SK-MEL-5 (cell line): ENCODE measurements around the gene DDX55. TPM values are rescaled to one million over a fixed set of nuclear protein-coding genes. Genes with fewer than 3 reads are reported as not detected.
"Not testable (repeated sequence)": the region's sequence is repeated elsewhere in the genome, so short reads cannot be mapped to it uniquely, and the experiment has no call there.

Experiments used
- DNase-seq: peaks from one replicate; pipeline ENCODE4 v3.0.0-alpha.2; 2016; ENCODE audit warnings: low read depth, low spot score
- in situ Hi-C: cut with HindIII; loops from 2 replicates; pipeline ENCODE4 v1.10.0; 2016; ENCODE audit warnings: low sequenced_read_pairs, high pct_unique_total_duplicates, low pct_unique_long_range_greater_than_20kb
- total RNA-seq: library from RNA; depleted of rRNA; stranded (reverse); fragments of >200 nt; shearing (Covaris generic); gene quantifications from 2 replicates; pipeline ENCODE4 v1.2.3, GENCODE V29; 2014

The DDX55 gene
- total RNA-seq, 1 experiment from 2014 or later = 45.3 TPM

DNA sequence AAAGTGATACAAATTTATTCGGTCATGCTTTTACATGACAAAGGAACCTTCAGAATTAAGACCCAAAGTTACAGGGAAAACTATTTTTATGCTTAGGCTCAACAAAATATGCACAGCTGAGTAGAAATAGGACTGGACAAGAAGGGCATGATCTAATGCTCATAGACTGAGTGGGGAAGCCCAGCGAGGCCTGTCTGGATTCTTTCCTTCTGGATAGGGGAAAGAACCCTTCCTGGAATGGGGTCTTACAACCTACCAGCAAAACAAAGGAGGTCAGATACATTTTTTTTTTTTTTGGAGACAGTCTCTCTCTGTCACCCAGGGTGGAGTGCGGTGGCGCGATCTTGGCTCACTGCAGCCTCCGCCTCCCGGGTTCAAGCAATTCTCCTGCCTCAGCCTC is 2.2 kb upstream of the DDX55 start:
- no peak for DNase-seq
- in situ Hi-C loops = no loop called here

DNA sequence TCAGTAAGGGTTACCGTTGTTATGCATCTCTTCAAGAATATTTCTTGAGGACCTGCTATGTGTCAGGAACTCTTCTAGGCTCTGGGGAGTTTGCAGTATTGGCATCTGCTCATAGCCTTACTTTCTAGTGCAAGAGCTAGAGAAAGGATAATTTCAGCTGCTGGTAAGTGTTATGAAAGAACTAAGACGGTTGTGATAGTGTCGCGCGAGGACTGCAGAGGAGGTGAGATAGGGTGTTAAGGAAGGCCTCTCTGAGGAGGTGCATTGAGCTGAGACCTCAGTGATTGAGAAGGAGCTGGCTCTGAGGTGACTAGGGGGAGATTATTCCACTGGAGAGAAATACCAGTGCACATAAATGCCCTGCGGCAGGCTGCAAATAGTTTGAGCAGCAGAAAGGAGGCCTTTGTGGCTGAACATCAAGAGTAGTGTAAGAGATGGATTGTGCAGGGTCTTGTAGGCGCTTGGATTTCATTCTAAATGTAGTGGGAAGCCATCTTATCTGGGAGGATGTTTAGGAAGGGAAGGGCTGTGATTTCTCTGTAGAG is 824 bp downstream of the DDX55 start:
- in situ Hi-C loops = no loop called here
- DNase-seq = peak; percentile 67

DNA sequence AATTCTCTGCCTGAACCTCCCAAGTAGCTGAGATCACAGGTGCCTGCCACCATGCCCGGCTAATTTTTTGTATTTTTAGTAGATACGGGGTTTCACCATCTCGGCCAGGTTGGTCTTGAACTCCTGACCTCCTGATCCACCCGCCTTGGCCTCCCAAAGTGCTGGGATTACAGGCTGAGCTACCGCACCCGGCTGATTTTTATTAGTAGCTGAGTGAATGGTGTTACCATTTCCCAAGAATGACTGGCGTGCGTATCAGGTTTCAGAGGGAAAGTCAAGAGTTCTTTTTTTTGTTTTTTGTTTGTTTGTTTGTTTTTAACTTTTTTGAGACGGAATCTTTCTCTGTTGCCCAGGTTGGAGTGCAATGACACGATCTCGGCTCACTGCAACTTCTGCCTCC is 1.6 kb downstream of the DDX55 start:
- DNase-seq, in situ Hi-C loops: not testable (repeated sequence)

DNA sequence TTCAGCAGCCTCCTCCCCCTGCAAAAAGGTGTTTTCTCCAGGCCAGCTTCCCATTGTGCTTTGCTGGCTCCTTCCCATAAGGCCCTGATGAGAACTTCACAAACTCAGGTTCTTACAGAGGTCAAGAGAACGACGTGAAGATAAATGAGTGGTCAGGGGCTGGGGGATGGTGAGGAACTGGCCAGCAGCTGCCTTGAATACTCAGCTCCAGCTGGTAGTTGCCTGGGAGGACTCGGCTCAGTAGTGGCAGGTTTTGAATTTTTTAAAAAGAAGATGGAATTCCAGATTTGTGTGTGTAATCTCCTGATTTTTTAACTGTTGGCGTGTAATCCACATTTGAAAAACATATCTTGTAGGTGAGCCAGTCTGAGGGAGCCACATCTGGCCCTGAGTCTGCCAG is 5.9 kb downstream of the DDX55 start:
- in situ Hi-C loops = no loop called here
- DNase-seq = no peak

DNA sequence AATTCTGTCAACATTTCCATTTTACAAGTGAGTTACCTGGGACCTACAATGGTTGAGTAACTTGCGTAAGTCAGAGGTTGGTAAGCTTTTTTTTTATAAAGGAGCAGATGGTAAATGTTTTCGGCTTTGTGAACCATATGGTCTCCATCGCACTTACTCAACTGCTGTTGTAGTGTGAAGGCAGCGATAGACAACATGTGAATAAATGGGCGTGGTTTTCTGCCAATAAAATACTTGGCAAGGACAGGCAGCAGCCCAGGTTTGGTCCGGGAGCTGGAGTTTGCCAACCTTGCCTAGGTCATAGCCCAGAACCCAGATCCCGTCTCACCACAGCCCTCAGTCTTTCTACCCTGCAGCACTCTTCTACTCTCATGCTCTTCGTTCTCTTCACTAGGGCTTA is 6.3 kb downstream of the DDX55 start:
- no peak for DNase-seq
- in situ Hi-C loops = no loop called here

DNA sequence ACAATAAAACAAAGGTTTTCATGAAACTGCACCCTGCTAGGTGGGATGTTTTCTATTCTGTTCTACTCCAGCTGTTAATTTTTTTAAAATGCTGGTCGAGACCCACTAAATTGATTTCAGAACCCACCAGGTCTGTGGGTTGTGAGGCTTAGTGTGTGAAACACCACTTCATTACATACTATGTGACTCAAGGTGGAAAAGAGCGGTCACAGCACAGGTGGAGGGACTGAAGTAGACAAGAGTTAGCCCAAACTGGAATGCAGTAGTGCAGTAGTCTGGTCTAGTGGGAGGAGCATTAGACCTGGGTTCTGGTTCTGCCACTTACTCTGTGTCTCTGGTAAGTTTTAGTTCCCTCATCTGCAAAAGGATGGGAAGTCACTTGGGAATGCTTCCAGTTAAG is 12.2 kb downstream of the DDX55 start:
- in situ Hi-C loops = no loop called here
- DNase-seq = no peak

DNA sequence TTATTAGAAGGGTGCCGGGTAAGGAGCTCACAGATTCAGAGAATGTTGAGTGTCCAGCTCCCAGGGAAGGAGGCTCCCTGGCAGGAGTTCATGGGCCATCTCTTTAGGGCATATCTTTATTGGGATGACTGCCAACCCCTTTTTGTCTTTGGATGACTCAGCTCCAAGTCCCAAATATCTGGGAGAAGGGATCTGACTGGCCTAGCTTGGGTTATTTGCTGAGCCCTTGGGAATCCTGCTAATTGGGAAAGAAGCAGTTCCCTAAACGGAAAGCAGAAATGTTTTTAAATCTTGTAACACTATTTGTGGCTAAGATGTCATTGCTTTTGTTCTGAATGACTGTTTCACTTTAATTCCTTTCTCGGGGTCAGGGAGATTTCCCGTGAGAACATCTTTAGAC is 12.6 kb downstream of the DDX55 start:
- in situ Hi-C loops = no loop called here
- no peak for DNase-seq

DNA sequence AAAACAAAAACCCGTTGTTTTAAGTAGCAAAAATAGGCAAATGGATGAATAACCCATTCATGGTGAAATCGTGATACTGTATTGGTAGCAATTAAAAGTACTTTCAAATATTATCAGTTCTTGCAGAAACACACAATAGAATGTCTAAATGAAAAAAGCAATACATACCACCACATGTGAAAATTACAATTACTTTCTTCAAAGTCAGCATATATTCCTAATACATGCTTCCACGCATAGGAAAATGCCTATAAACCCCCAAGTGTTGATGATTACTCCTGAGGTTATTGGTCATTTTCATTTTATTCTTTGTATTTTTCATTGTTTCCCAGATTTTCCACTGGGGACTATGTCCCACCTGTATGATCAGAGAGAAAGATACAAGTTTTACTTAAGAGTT is 15.2 kb downstream of the DDX55 start:
- DNase-seq = no peak
- in situ Hi-C loops = no loop called here

DNA sequence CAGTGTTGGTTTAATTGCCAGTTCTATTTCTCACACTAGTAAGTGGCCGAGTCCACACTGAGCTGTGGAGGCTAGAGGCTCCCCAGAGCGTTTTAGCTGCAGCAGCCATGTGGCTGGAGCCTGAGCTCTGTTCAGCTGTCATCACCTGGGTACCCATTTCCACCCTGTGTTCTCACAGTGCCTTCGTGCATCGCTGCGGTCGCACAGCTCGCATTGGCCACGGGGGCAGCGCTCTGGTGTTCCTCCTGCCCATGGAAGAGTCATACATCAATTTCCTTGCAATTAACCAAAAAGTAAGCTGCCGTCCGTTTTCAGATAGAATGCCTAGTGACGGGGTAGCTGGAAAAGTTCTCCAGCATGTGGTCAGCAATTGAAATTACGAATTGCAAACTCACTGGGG is 15.7 kb downstream of the DDX55 start:
- DNase-seq = no peak
- in situ Hi-C loops = no loop called here

DNA sequence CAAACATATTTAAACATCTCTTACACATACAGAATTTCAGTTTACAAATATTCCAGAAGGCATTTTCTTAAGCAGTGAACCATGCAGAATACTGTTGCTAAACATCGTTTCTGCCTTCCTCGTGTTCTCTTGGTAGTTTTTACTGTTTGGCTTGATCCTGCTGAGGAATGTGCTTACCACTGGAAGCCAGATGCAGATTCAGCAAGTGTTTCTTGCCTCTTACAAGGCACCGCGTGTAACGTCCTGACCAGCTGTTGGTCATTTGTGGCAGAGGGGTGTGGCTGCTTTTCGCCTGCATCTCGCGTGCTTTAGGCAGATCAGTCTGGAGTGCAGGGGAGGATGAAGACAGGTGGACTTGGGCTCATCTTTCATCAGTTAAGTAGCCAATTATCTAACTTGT is 19.2 kb downstream of the DDX55 start:
- in situ Hi-C loops = no loop called here
- DNase-seq = no peak

DNA sequence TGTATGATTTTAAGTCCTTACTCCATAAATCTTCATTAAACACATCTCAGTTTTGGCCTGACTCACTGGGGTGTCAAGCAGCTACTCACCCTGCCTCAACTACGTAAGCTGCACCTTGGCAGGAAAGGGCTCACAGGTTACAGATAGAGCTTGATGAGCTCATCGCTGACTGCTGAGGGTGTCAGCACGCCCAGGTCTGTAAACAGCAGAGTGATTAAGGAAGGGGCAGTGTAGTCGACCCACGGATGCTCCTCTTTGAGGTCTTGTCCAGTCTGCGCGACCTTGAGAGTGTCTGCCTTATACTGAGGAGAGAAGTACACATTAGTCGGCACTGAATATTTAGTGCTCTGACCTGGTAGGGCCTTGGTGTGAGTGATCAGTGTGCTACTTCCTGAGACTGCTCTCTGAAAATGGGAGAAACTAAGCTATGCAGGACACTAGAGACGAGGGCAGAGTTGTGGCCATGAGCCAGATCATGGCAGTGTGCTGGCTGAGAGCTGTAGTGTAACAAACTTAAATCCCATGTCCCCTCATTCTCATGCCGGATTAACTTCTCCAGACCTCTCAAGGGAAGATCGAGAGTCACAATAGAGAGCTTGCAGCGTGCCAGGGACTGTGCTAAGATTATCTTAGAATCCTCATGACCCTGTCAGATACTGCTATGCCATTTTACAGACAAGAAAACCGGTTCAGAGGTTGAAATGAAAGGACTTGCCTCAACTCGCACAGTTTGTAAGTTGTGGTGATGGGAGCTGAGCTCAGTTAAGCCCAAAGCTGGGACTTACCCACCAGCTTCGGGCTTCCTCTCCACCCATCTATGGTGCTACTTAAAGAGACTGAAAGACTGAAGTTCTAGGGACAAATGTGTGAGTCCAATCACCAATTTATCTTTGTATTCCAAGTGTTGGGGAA is 20.0 kb downstream of the DDX55 start:
- in situ Hi-C loops = no loop called here

DNA sequence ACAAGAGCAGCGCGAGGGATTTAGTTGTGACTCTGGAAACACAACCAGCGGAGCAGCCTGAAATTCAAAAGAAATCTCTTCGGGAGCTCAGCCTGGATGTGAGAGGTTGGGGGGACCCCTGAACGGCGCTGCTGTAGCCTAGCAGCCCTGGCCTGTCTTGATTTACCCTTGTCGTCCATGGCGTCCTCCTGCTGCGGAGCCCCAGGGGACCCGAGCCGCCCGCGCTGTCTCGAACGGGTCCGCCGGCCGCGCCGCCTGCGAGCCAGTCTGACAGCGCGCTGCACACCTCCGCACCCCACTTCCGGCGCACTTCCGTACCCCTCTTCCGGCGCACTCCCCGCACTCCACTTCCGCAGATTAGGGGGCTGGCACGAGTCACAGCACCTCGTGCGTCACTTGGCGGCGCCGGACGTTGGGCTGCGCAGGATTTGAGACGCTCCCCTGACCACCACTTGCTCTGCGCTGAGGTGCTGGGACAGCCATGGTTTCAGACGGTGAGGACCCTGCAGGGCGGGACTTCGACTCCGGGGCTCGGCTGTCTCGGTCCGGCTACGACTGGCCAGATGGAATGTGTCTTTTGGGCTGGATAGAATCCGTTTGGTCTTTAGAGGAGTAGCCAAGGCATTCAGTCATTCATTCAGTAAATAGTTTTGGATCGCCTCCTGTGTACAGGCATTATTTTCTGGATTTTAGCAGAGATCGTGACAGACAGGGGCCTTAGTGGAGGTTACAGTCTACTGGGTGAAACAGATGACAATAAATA is 31.7 kb downstream of the DDX55 start, which contains the start of the genes EIF2B1 and GTF2H3:
TSS of gene EIF2B1 (minus strand) at position 308 of the 763 bp plus-strand sequence. CDS start at position 179, 129 bp downstream.
TSS of gene GTF2H3 (plus strand) at position 451 of the 763 bp plus-strand sequence. CDS start at position 482, 31 bp downstream.
- in situ Hi-C loops = no loop called here
- peak; percentile 98 for DNase-seq

More for the DNA sequence above, 20.0 kb downstream of the DDX55 start:
- DNase-seq = no peak

DNA sequence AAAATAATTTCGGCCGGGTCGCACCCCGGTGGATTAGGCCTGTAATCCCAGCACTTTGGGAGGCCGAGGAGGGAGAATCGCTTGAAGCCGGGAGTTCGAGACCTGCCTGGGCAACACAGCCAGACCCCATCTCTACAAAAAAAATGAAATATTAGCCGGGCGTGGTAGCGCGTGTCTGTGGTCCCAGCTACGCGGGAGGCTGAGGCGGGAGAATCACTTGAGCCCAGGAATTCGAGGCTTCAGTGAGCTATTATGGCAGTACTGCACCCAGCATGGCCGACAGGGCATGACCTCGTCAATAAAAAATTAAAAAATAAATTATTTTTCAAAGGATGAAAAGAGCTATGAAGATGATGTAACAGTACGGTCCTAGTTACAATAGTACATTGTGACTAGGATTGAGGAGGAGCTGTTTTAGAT is 32.3 kb downstream of the DDX55 start:
- in situ Hi-C loops = no loop called here
- DNase-seq = no peak

DNA sequence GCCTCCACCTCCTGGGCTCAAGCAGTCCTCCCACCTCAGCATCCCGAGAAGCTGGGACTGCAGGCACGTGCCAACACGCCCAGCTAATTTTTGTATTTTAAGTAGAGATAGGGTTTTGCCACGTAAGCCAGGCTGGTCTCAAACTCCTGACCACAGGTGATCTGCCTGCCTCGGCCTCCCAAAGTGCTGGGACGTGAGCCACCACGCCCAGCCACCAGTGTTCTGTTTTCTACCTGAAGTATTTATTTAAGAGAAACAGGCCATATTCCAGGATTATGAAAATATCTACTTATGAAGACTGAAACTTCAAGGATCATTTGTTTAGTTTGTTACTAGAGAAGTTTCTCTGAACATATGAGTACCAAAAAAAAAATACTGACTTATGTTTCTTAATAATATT is 42.0 kb downstream of the DDX55 start:
- no peak for DNase-seq
- in situ Hi-C loops = no loop called here

DNA sequence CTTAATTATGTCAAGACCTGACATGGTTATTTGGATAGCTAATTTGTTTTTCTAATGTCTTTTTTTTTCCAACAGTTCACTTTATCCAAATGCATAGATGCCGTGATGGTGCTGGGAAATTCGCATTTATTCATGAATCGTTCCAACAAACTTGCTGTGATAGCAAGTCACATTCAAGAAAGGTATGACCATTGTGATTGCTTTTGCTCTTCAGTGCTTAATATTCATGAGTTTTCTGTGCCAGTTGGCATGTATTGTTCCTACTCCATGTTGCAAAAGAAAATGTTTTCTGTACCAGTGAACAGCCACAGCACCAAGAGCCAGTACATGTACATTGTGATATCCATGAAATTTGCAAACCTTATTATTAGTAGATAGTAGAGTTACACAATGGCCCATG is 43.5 kb downstream of the DDX55 start:
- no peak for DNase-seq
- in situ Hi-C loops = no loop called here

DNA sequence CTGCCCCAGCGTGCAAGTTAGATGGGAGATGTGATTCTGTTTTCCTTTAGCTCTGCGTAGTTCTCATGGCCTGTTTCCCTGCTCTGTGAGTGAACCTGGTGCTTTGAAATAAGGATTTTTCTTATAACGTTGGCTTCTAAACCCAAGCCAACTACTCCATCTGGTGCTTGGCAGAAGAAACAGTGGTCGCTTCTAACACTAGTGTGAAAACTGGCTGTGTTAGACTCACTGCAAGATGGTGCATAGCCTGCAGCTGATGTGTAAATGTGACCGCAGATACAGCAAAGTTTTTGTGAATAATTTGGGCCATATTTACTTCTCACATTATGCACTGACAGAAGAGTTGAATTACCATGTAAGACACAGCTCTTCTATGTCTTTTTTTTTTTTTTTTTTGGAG is 44.0 kb downstream of the DDX55 start:
- in situ Hi-C loops = no loop called here
- DNase-seq = no peak

DNA sequence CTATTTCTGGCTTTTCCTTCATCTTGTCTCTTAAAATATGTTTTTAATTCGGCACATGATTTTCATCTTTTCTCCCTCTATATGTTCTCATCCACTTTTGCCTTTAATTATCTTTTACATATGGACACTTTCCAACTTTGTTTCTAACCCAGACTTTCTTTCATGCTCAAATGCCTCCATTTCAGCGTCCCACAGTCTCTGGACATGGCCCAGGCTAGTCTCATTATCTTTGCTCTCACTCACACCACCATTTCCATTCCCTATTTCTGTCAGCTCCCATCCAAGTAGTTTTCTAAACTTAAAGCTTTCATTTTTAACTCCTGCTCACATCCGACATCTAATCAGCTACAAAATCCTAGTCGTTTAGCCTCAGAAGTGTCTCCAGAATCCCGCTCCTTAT is 46.5 kb downstream of the DDX55 start:
- DNase-seq = no peak
- in situ Hi-C loops = no loop called here

DNA sequence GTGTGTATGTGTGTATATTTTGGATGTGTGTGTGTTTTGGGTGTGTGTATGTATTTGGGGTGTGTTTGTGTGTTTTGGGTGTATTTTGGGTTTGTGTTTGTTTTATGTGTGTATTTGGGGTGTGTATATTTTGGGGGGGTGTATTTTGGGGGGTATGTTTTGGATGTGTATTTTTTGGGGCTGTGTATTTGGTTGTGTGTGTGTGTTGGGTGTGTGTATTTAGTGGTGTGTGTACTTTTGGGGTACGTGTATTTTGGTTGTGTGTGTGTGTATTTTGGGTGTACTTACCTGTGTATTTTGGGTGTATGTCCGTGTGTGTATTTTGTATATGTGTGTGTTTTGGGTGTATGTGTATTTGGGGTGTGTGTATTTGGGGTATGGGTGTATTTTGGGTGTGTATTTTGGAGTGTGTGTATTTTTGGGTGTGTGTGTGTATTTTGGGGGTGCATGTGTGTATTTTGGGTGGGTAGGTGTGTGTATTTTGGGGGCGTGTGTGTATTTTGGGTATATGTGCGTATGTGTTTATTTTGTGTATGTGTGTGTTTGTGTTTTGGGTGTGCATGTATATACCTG is 52.3 kb downstream of the DDX55 start:
- no peak for DNase-seq
- in situ Hi-C loops = no loop called here
